ENCODE data around the gene CTU1. TPM values are rescaled to one million over a fixed set of nuclear protein-coding genes. Genes with fewer than 3 reads are reported as not detected.

Gene CTU1
- total and polyA plus RNA-seq, 4 donors: 2.5 to 9.8 (median 3.8) TPM

- Histone ChIP-seq H3K27me3 (ENCODE audit: control insufficient read depth in 3 of 3, insufficient read depth in 3 of 3, low read length in 2 of 3) (peaks cover 0 to 4% (median 0%) of the 10 kb centered on the region in 3 donors), H3K4me1 (ENCODE audit: control insufficient read depth in 5 of 5, insufficient read depth in 5 of 5, low read length in 5 of 5) (peaks cover 0 to 1% (median 0%) of the 10 kb centered on the region in 5 donors)
- WGBS, 2 donors: 65 to 80% methylated on average over 4 of the region's 4 CpGs
Observed at GRCh38 chr19:51060336-51060735, 47.9 kb downstream of the CTU1 start.

GRCh38 chr19:51059715-51060114, 48.5 kb downstream of the CTU1 start:
- Histone ChIP-seq H3K9ac (ENCODE audit: insufficient read depth in 1 of 2, low read length in 2 of 2) (no peak overlapping the region), H3K4me3 (no peak overlapping the region), H3K36me3 (ENCODE audit: control insufficient read depth in 4 of 4, insufficient read depth in 4 of 4, low read length in 4 of 4) (no peaks in the 10 kb centered on the region), H3K9me3 (ENCODE audit: control insufficient read depth in 4 of 4, insufficient read depth in 3 of 4, low read length in 3 of 4) (peaks cover 0 to 6% (median 0%) of the 10 kb centered on the region in 4 donors), H3K27ac (ENCODE audit: low read depth in 1 of 2, low read length in 1 of 2) (no peak overlapping the region), H3K4me1 (ENCODE audit: control insufficient read depth in 5 of 5, insufficient read depth in 5 of 5, low read length in 5 of 5) (no peaks in the 10 kb centered on the region), H3K27me3 (ENCODE audit: control insufficient read depth in 3 of 3, insufficient read depth in 3 of 3, low read length in 2 of 3) (no peaks in the 10 kb centered on the region)
- no peak for DNase-seq
- TF ChIP-seq CTCF (IDR thresholded peaks at IDR 0.05; ENCODE audit: control extremely low read depth, extremely low read depth): no peak
- 80 to 81% methylated on average over 7 of the region's 7 CpGs for WGBS, 2 donors
- no peak for ATAC-seq (ENCODE audit: insufficient read depth, low FRiP score)

More at GRCh38 chr19:51060336-51060735, 47.9 kb downstream of the CTU1 start:
- ATAC-seq (ENCODE audit: insufficient read depth, low FRiP score): no peak
- H3K4me3 ChIP-seq: no peak overlapping the region
- no peaks in the 10 kb centered on the region for H3K36me3 ChIP-seq (ENCODE audit: control insufficient read depth in 4 of 4, insufficient read depth in 4 of 4, low read length in 4 of 4)
- H3K9ac ChIP-seq (ENCODE audit: insufficient read depth in 1 of 2, low read length in 2 of 2): no peak overlapping the region
- DNase-seq: no peak
- H3K27ac ChIP-seq (ENCODE audit: low read depth in 1 of 2, low read length in 1 of 2): no peak overlapping the region
- peaks cover 0 to 7% (median 0%) of the 10 kb centered on the region in 4 donors for H3K9me3 ChIP-seq (ENCODE audit: control insufficient read depth in 4 of 4, insufficient read depth in 3 of 4, low read length in 3 of 4)
- TF ChIP-seq CTCF (IDR thresholded peaks at IDR 0.05; ENCODE audit: control extremely low read depth, extremely low read depth): no peak

- Histone ChIP-seq H3K27me3 (ENCODE audit: control insufficient read depth in 3 of 3, insufficient read depth in 3 of 3, low read length in 2 of 3) (no peaks in the 10 kb centered on the region), H3K9ac (ENCODE audit: insufficient read depth in 1 of 2, low read length in 2 of 2) (no peak overlapping the region), H3K36me3 (ENCODE audit: control insufficient read depth in 4 of 4, insufficient read depth in 4 of 4, low read length in 4 of 4) (no peaks in the 10 kb centered on the region), H3K9me3 (ENCODE audit: control insufficient read depth in 4 of 4, insufficient read depth in 3 of 4, low read length in 3 of 4) (peaks cover 0 to 2% (median 0%) of the 10 kb centered on the region in 4 donors), H3K4me1 (ENCODE audit: control insufficient read depth in 5 of 5, insufficient read depth in 5 of 5, low read length in 5 of 5) (no peaks in the 10 kb centered on the region), H3K4me3 (no peak overlapping the region), H3K27ac (ENCODE audit: low read depth in 1 of 2, low read length in 1 of 2) (no peak overlapping the region)
- ATAC-seq (ENCODE audit: insufficient read depth, low FRiP score): no peak
- DNase-seq: no peak
- TF ChIP-seq CTCF (IDR thresholded peaks at IDR 0.05; ENCODE audit: control extremely low read depth, extremely low read depth): no peak
Observed at GRCh38 chr19:51055866-51056265, 52.3 kb downstream of the CTU1 start.

Other genes with a start within 250 kb of the CTU1 start
- gene KLK2, start 235.0 kb downstream of the CTU1 start, total RNA-seq: not detected
- not detected for gene KLK2, start 235.0 kb downstream of the CTU1 start, polyA plus RNA-seq
- gene KLK4, start 197.0 kb downstream of the CTU1 start, total RNA-seq: not detected
- gene KLK4, start 197.0 kb downstream of the CTU1 start, polyA plus RNA-seq: under 1 TPM; 0.03 to 0.26 TPM
- under 1 TPM in 1 of 2 donors, not detected in 1; 0.60 TPM for gene KLK5, start 155.4 kb downstream of the CTU1 start, total RNA-seq
- under 1 TPM in 1 of 2 donors, not detected in 1; 0.06 TPM for gene KLK5, start 155.4 kb downstream of the CTU1 start, polyA plus RNA-seq
- gene KLK6, start 138.8 kb downstream of the CTU1 start, total RNA-seq: not detected
- gene KLK6, start 138.8 kb downstream of the CTU1 start, polyA plus RNA-seq: not detected
- under 1 TPM in 1 of 2 donors, not detected in 1; 0.31 TPM for gene KLK7, start 124.5 kb downstream of the CTU1 start, total RNA-seq
- under 1 TPM; 0.05 to 0.14 TPM for gene KLK7, start 124.5 kb downstream of the CTU1 start, polyA plus RNA-seq
- not detected for gene KLK8, start 106.8 kb downstream of the CTU1 start, total RNA-seq
- under 1 TPM; 0.39 to 0.74 TPM for gene KLK8, start 106.8 kb downstream of the CTU1 start, polyA plus RNA-seq
- 10 to 100 TPM in 1 of 2 donors, 1 to 10 TPM in 1; 9.8 to 24.3 TPM for gene KLK10, start 88.7 kb downstream of the CTU1 start, total RNA-seq
- gene KLK10, start 88.7 kb downstream of the CTU1 start, polyA plus RNA-seq: 10 to 100 TPM; 15.5 to 34.2 TPM
- gene KLK11, start 81.8 kb downstream of the CTU1 start, total RNA-seq: 10 to 100 TPM; 14.1 to 38.6 TPM
- gene KLK11, start 81.8 kb downstream of the CTU1 start, polyA plus RNA-seq: 10 to 100 TPM; 15.3 to 23.6 TPM
- gene KLK12, start 73.4 kb downstream of the CTU1 start, total RNA-seq: 10 to 100 TPM in 1 of 2 donors, 1 to 10 TPM in 1; 7.3 to 14.4 TPM
- 1 to 10 TPM; 1.9 to 9.5 TPM for gene KLK12, start 73.4 kb downstream of the CTU1 start, polyA plus RNA-seq
- gene KLK13, start 43.3 kb downstream of the CTU1 start, total RNA-seq: 1 to 10 TPM in 1 of 2 donors, under 1 TPM in 1; 0.65 to 9.3 TPM
- gene KLK13, start 43.3 kb downstream of the CTU1 start, polyA plus RNA-seq: 1 to 10 TPM; 1.7 to 4.5 TPM
- 1 to 10 TPM in 1 of 2 donors, under 1 TPM in 1; 0.46 to 3.9 TPM for gene KLK14, start 25.5 kb downstream of the CTU1 start, total RNA-seq
- 1 to 10 TPM in 1 of 2 donors, under 1 TPM in 1; 0.49 to 1.3 TPM for gene KLK14, start 25.5 kb downstream of the CTU1 start, polyA plus RNA-seq
- 10 to 100 TPM in 1 of 2 donors, 1 to 10 TPM in 1; 4.5 to 25.7 TPM for gene SIGLEC9, start 16.5 kb upstream of the CTU1 start, total RNA-seq
- 10 to 100 TPM in 1 of 2 donors, 1 to 10 TPM in 1; 4.3 to 57.0 TPM for gene SIGLEC9, start 16.5 kb upstream of the CTU1 start, polyA plus RNA-seq
- 10 to 100 TPM in 1 of 2 donors, 1 to 10 TPM in 1; 6.3 to 13.4 TPM for gene SIGLEC7, start 33.9 kb upstream of the CTU1 start, total RNA-seq
- 10 to 100 TPM in 1 of 2 donors, 1 to 10 TPM in 1; 2.1 to 29.3 TPM for gene SIGLEC7, start 33.9 kb upstream of the CTU1 start, polyA plus RNA-seq
- 10 to 100 TPM in 1 of 2 donors, 1 to 10 TPM in 1; 7.0 to 20.2 TPM for gene CD33, start 116.7 kb upstream of the CTU1 start, total RNA-seq
- 10 to 100 TPM; 13.4 to 40.2 TPM for gene CD33, start 116.7 kb upstream of the CTU1 start, polyA plus RNA-seq
- not detected for gene SIGLECL1, start 142.7 kb upstream of the CTU1 start, total RNA-seq
- gene SIGLECL1, start 142.7 kb upstream of the CTU1 start, polyA plus RNA-seq: under 1 TPM in 1 of 2 donors, not detected in 1; 0.03 TPM
- gene IGLON5, start 203.2 kb upstream of the CTU1 start, total RNA-seq: under 1 TPM; 0.09 to 0.43 TPM
- under 1 TPM in 1 of 2 donors, not detected in 1; 0.18 TPM for gene IGLON5, start 203.2 kb upstream of the CTU1 start, polyA plus RNA-seq
- gene VSIG10L, start 233.7 kb upstream of the CTU1 start, total RNA-seq: 1 to 10 TPM in 1 of 2 donors, under 1 TPM in 1; 0.57 to 3.1 TPM
- 1 to 10 TPM; 1.8 to 3.7 TPM for gene VSIG10L, start 233.7 kb upstream of the CTU1 start, polyA plus RNA-seq